Measurements from ENCODE around the gene NFIA. TPM values are rescaled to one million over a fixed set of nuclear protein-coding genes. Genes with fewer than 3 reads are reported as not detected.

The NFIA gene
- total and polyA plus RNA-seq, 2 of the 13 experiments (the other 11 are each of a cell fraction or from before 2014, with no cell fraction given) = 14.7 to 28.5 TPM

- TF ChIP-seq SMARCE1 (IDR thresholded peaks at IDR 0.05; ENCODE audit: borderline replicate concordance) (no peak), ZNF792 (CRISPR knock-in tag; IDR thresholded peaks at IDR 0.05) (no peak), RFXAP (CRISPR knock-in tag; IDR thresholded peaks at IDR 0.05; ENCODE audit: borderline replicate concordance) (no peak), FOSL1 (CRISPR knock-in tag; IDR thresholded peaks at IDR 0.05; ENCODE audit: borderline replicate concordance) (no peak), ZSCAN5A (CRISPR knock-in tag; IDR thresholded peaks at IDR 0.05; ENCODE audit: borderline replicate concordance) (no peak; the same call in 1 of the 2 replicates), ZNF790 (CRISPR knock-in tag; IDR thresholded peaks at IDR 0.05; ENCODE audit: borderline replicate concordance) (no peak), PAX8 (CRISPR knock-in tag; IDR thresholded peaks at IDR 0.05; ENCODE audit: borderline replicate concordance) (no peak), ZNF350 (CRISPR knock-in tag; IDR thresholded peaks at IDR 0.05; ENCODE audit: borderline replicate concordance, low read depth) (no peak), HNRNPH1 (optimal IDR thresholded peaks at IDR 0.05; ENCODE audit: low read depth, low read length) (no peak), HMGXB4 (CRISPR knock-in tag; IDR thresholded peaks at IDR 0.05; ENCODE audit: borderline replicate concordance in 1 of 2, low read depth in 1 of 2) (no peak), ZNF747 (CRISPR knock-in tag; IDR thresholded peaks at IDR 0.05; ENCODE audit: borderline replicate concordance) (no peak), ZNF503 (CRISPR knock-in tag; IDR thresholded peaks at IDR 0.05) (0 out of 2 replicates have a peak, but pooled peaks have one; percentile 22), HOXA7 (CRISPR knock-in tag; IDR thresholded peaks at IDR 0.05) (no peak), RBAK (CRISPR knock-in tag; IDR thresholded peaks at IDR 0.05) (no peak), SOX6 (IDR thresholded peaks at IDR 0.05) (no peak), SOX6 (CRISPR knock-in tag; IDR thresholded peaks at IDR 0.05) (peak; percentile 52; the same call in 1 of the 2 replicates), ZMAT3 (CRISPR knock-in tag; conservative IDR thresholded peaks at IDR 0.05) (no peak), TEAD3 (CRISPR knock-in tag; optimal IDR thresholded peaks at IDR 0.05; ENCODE audit: borderline replicate concordance) (no peak), SRSF1 (optimal IDR thresholded peaks at IDR 0.05; ENCODE audit: low read depth, low read length) (no peak), FUBP1 (CRISPR knock-in tag; IDR thresholded peaks at IDR 0.05; ENCODE audit: borderline replicate concordance) (no peak), ATF2 (CRISPR knock-in tag; IDR thresholded peaks at IDR 0.05) (peak; percentile 69; the same call in 1 of the 2 replicates), AHR (CRISPR knock-in tag; IDR thresholded peaks at IDR 0.05) (no peak)
Measured at GRCh38 chr1:61114178-61114870, 32.0 kb downstream of the NFIA start (continued).
